GM12892 (cell line): ENCODE measurements around the gene JAKMIP1.

Source experiments
- POLR2A ChIP-seq: IDR thresholded peaks from 2 replicates; pipeline ENCODE4 v1.6.1; 2011; ENCODE audit warnings: low read depth, low read length, control low read depth
- POLR2AphosphoS5 ChIP-seq: IDR thresholded peaks from 2 replicates; pipeline ENCODE4 v1.6.1; 2011; ENCODE audit warnings: low read depth, low read length, control low read depth
- TAF1 ChIP-seq: IDR thresholded peaks from 2 replicates; pipeline ENCODE4 v1.6.1; 2011; ENCODE audit warnings: low read depth, mild to moderate bottlenecking, control low read depth, low read length, borderline replicate concordance

- TF ChIP-seq POLR2AphosphoS5 (no peak), TAF1 (no peak), POLR2A (no peak)
Measured at GRCh38 chr4:6023731-6024130, 176.6 kb downstream of the JAKMIP1 start.
